GM23338 (cell line): ENCODE measurements around the gene TRIM59. TPM values are rescaled to one million over a fixed set of nuclear protein-coding genes. Genes with fewer than 3 reads are reported as not detected.

ENCODE experiments used
- ATAC-seq: fragments of 200-7000 bp; cut with Tn5 transposase; 3 replicates; pipeline ENCODE4 v1.9.1; 2020
- DNase-seq: peaks from one replicate; pipeline ENCODE4 v3.0.0-alpha.2; 2015; ENCODE audit warnings: low spot score
- H2AFZ ChIP-seq: fragments of 200-600 bp; sonication (generic); 2 replicates; pipeline ENCODE4 v1.8.0; 2016; ENCODE audit warnings: antibody characterized with exemption, mild to moderate bottlenecking, moderate library complexity
- H3F3A ChIP-seq: fragments of 200-600 bp; sonication (generic); replicated peaks from 2 replicates; pipeline ENCODE4 v1.8.0; 2017; ENCODE audit warnings: antibody characterized with exemption, mixed run types, low read depth
- H3K27ac ChIP-seq: fragments of 200-600 bp; sonication (generic); 2 replicates; pipeline ENCODE4 v1.6.1; 2016; ENCODE audit warnings: low read depth
- H3K27me3 ChIP-seq: fragments of 200-600 bp; sonication (generic); 2 replicates; pipeline ENCODE4 v1.8.0; 2016; ENCODE audit warnings: mild to moderate bottlenecking, mixed run types, moderate library complexity; ENCODE audit not compliant: insufficient read depth
- H3K36me3 ChIP-seq: fragments of 200-600 bp; sonication (generic); 2 replicates; pipeline ENCODE4 v1.8.0; 2016; ENCODE audit warnings: mild to moderate bottlenecking; ENCODE audit not compliant: insufficient read depth
- H3K4me1 ChIP-seq: fragments of 200-600 bp; sonication (generic); 2 replicates; pipeline ENCODE4 v1.8.0; 2016; ENCODE audit warnings: mild to moderate bottlenecking, moderate library complexity; ENCODE audit not compliant: insufficient read depth
- H3K4me2 ChIP-seq: fragments of 200-600 bp; sonication (generic); 2 replicates; pipeline ENCODE4 v1.7.1; 2017; ENCODE audit warnings: mixed run types
- H3K4me3 ChIP-seq: fragments of 200-600 bp; sonication (generic); 2 replicates; pipeline ENCODE4 v1.6.1; 2016; ENCODE audit warnings: mixed run types
- H3K79me2 ChIP-seq: fragments of 200-600 bp; sonication (generic); replicated peaks from 2 replicates; pipeline ENCODE4 v1.8.0; 2017; ENCODE audit warnings: mild to moderate bottlenecking; ENCODE audit not compliant: insufficient read depth
- H3K9me2 ChIP-seq: fragments of 200-600 bp; sonication (generic); 2 replicates; pipeline ENCODE4 v1.8.0; 2017; ENCODE audit not compliant: insufficient read depth
- H4K20me1 ChIP-seq: fragments of 200-600 bp; sonication (generic); replicated peaks from 2 replicates; pipeline ENCODE4 v1.8.0; 2017; ENCODE audit warnings: mild to moderate bottlenecking; ENCODE audit not compliant: insufficient read depth
- H3K27ac Mint-ChIP-seq: 2 replicates; pipeline ENCODE4 v1.8.0; 2020; ENCODE audit warnings: inconsistent platforms, mild to moderate bottlenecking, moderate library complexity, mixed read lengths
- H3K27me3 Mint-ChIP-seq: 3 replicates; pipeline ENCODE4 v1.8.0; 2022; ENCODE audit warnings: low read depth, mild to moderate bottlenecking, moderate library complexity, mixed read lengths, inconsistent platforms; ENCODE audit not compliant: insufficient read depth, poor library complexity
- H3K36me3 Mint-ChIP-seq: 3 replicates; pipeline ENCODE4 v1.8.0; 2021; ENCODE audit warnings: low read depth, mild to moderate bottlenecking, inconsistent platforms, moderate library complexity, mixed read lengths
- H3K4me1 Mint-ChIP-seq: 3 replicates; pipeline ENCODE4 v1.8.0; 2020; ENCODE audit warnings: mild to moderate bottlenecking, inconsistent platforms, mixed read lengths
- H3K4me3 Mint-ChIP-seq: 3 replicates; pipeline ENCODE4 v1.8.0; 2021; ENCODE audit warnings: moderate library complexity, mild to moderate bottlenecking, inconsistent platforms, mixed read lengths
- H3K9me3 Mint-ChIP-seq: 3 replicates; pipeline ENCODE4 v1.8.0; 2020; ENCODE audit warnings: moderate library complexity, mild to moderate bottlenecking, inconsistent platforms, mixed read lengths
- CREB1 ChIP-seq: fragments of 250-450 bp; sonication (Bioruptor Pico); IDR thresholded peaks from 2 replicates; pipeline ENCODE4 v1.5.0; 2020; ENCODE audit warnings: low read depth, mild to moderate bottlenecking, moderate library complexity
- CTCF ChIP-seq, 2 experiments: fragments of 200-600 bp in 1 of 2; sonication (generic) in 1 of 2; conservative IDR thresholded peaks; 2 replicates each; pipeline versions ENCODE4 v1.5.1 to v1.6.1; 2016 to 2017; ENCODE audit warnings: antibody characterized with exemption in 2 of 2, low read depth in 2 of 2, mild to moderate bottlenecking in 2 of 2, moderate library complexity in 1 of 2
- ETS1 ChIP-seq: IDR thresholded peaks from 2 replicates; pipeline ENCODE4 v1.6.1; 2016; ENCODE audit warnings: antibody characterized with exemption
- EZH2 ChIP-seq: fragments of 200-600 bp; sonication (generic); IDR thresholded peaks from one replicate; pipeline ENCODE4 v1.8.0; 2017; ENCODE audit warnings: antibody characterized with exemption, mild to moderate bottlenecking, low read depth; ENCODE audit not compliant: unreplicated experiment
- EZH2phosphoT487 ChIP-seq: fragments of 200-600 bp; sonication (generic); IDR thresholded peaks from one replicate; pipeline ENCODE4 v1.8.1; 2018; ENCODE audit warnings: antibody characterized with exemption; ENCODE audit not compliant: unreplicated experiment
- JUNB ChIP-seq: IDR thresholded peaks from one replicate; pipeline ENCODE4 v1.6.1; 2016; ENCODE audit warnings: antibody characterized with exemption; ENCODE audit not compliant: unreplicated experiment
- NANOG ChIP-seq: IDR thresholded peaks from 2 replicates; pipeline ENCODE4 v1.6.1; 2016; ENCODE audit warnings: antibody characterized with exemption, borderline replicate concordance
- POLR2AphosphoS5 ChIP-seq: IDR thresholded peaks from 2 replicates; pipeline ENCODE4 v1.6.1; 2016; ENCODE audit warnings: antibody characterized with exemption, low read depth
- REST ChIP-seq: IDR thresholded peaks from one replicate; pipeline ENCODE4 v1.6.1; 2018; ENCODE audit warnings: antibody characterized with exemption; ENCODE audit not compliant: unreplicated experiment
- STAT1 ChIP-seq: IDR thresholded peaks from one replicate; pipeline ENCODE4 v1.6.1; 2016; ENCODE audit warnings: antibody characterized with exemption; ENCODE audit not compliant: unreplicated experiment
- ZNF114 ChIP-seq: fragments of 250-450 bp; sonication (Bioruptor Pico); IDR thresholded peaks from 2 replicates; pipeline ENCODE4 v1.5.0; 2020; ENCODE audit warnings: mild to moderate bottlenecking, moderate library complexity
- ZNF331 ChIP-seq: fragments of 250-450 bp; sonication (Bioruptor Pico); IDR thresholded peaks from 2 replicates; pipeline ENCODE4 v1.5.0; 2020; ENCODE audit warnings: low read depth, mild to moderate bottlenecking, moderate library complexity
- ZNF462 ChIP-seq: fragments of 250-450 bp; sonication (Bioruptor Pico); IDR thresholded peaks from 2 replicates; pipeline ENCODE4 v1.5.0; 2020; ENCODE audit warnings: mild to moderate bottlenecking, moderate library complexity
- polyA plus RNA-seq: library from polyadenylated mRNA; unstranded; fragments of >200 nt; fragmentation: Nextera tagmentation; extraction: Ambion mirVana; gene quantifications from 2 replicates; pipeline ENCODE4 v1.2.1, GENCODE V29; 2016
- total RNA-seq: library from RNA; depleted of rRNA; stranded (reverse); fragments of >200 nt; shearing (Covaris generic); gene quantifications from 2 replicates; pipeline ENCODE4 v1.2.3, GENCODE V29; 2014

The TRIM59 gene
- total and polyA plus RNA-seq, 2 experiments from 2014 or later = 46.2 to 98.6 TPM

GRCh38 chr3:160475884-160476283 is 26.3 kb upstream of the TRIM59 start:
- Histone ChIP-seq H3K27ac (no peak overlapping the region), H3K79me2 (no peaks in the 10 kb centered on the region)
- ATAC-seq = no peak

More at GRCh38 chr3:160475884-160476283, 26.3 kb upstream of the TRIM59 start:
- Histone ChIP-seq H3K4me1 (no peaks in the 10 kb centered on the region), H3K4me3 (no peak overlapping the region), H3K27me3 (no peaks in the 10 kb centered on the region), H3K36me3 (no peaks in the 10 kb centered on the region; the same call in 1 of the 2 replicates), H3F3A (no peaks in the 10 kb centered on the region), H3K9me2 (0 out of 2 replicates have a peak, but pooled peaks cover 7% of the 10 kb centered on the region), H3K4me2 (no peak overlapping the region), H4K20me1 (no peaks in the 10 kb centered on the region), H2AFZ (no peak overlapping the region)
- H3K9me3 Mint-ChIP-seq = peaks cover 3% of the 10 kb centered on the region
- no peak for TF ChIP-seq EZH2
- no peak for TF ChIP-seq ETS1
- TF ChIP-seq NANOG = no peak
- TF ChIP-seq ZNF462 (CRISPR knock-in tag) = no peak
- TF ChIP-seq REST = no peak
- TF ChIP-seq POLR2AphosphoS5 = no peak
- no peak for TF ChIP-seq CREB1 (CRISPR knock-in tag)
- no peak for TF ChIP-seq EZH2phosphoT487
- no peak for TF ChIP-seq JUNB
- no peak for TF ChIP-seq STAT1
- TF ChIP-seq ZNF331 = no peak
- no peak for TF ChIP-seq ZNF114
- TF ChIP-seq CTCF (conservative IDR thresholded peaks at IDR 0.05; ENCODE audit: low read depth in 2 of 2) = no peak
- no peak for DNase-seq
- H3K27me3 Mint-ChIP-seq = peaks cover 5% of the 10 kb centered on the region
- no peaks in the 10 kb centered on the region for H3K4me1 Mint-ChIP-seq
- no peak overlapping the region for H3K4me3 Mint-ChIP-seq
- peaks cover 8% of the 10 kb centered on the region; the same call in 2 of the 3 replicates for H3K36me3 Mint-ChIP-seq
- no peak overlapping the region for H3K27ac Mint-ChIP-seq
